Spleen (tissue), 7 donors: ENCODE measurements around the gene SNX32.

Experiments used
- POLR2A ChIP-seq, 3 donors: fragments of 450-650 bp; IDR thresholded peaks; one replicate each; pipeline ENCODE4 v1.5.1; 2017; ENCODE audit warnings: antibody characterized with exemption in 3 of 3, mild to moderate bottlenecking in 1 of 3
- TF ChIP-seq, protein P1 (sequence below), 11 experiments: fragments of 200-600 bp in 7 of 11; fragments of 450-650 bp in 4 of 11; sonication (generic) in 4 of 11; IDR thresholded peaks in 8 of 11; conservative IDR thresholded peaks in 3 of 11; 1 replicate in 7 of 11; 2 replicates in 4 of 11; pipeline versions ENCODE4 v1.4.0 to v1.8.0; 2016 to 2021; ENCODE audit warnings: antibody characterized with exemption in 11 of 11, inconsistent platforms in 4 of 11, mild to moderate bottlenecking in 1 of 11
- donor health status: DM: no; HTN: no; CAD: no; lungs with moderate emphysema.
- donor health status: DM: no; HTN: no; CAD: no.
- donor health status: DM: no; HTN: no; CAD: no.

DNA sequence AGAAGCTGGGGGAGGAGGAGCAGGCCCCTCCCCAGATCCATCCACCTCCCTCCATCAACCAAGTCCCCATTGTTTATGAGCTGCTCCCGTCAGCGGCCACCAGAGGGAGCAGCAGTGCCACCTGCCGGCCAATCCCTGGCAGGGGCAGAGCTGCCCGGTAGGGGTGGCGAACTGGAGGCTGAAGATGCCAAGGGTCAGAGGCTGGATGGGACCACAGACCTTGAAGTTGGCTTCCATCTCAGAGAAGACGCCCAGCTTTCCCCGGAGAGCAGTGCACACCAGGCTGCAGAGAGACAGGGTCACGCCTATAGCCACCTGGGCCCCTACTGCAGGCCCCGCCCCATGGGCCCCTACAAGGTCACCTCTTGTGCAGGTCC lies 50.9 kb downstream of the SNX32 start:
- TF ChIP-seq, protein P1, sequence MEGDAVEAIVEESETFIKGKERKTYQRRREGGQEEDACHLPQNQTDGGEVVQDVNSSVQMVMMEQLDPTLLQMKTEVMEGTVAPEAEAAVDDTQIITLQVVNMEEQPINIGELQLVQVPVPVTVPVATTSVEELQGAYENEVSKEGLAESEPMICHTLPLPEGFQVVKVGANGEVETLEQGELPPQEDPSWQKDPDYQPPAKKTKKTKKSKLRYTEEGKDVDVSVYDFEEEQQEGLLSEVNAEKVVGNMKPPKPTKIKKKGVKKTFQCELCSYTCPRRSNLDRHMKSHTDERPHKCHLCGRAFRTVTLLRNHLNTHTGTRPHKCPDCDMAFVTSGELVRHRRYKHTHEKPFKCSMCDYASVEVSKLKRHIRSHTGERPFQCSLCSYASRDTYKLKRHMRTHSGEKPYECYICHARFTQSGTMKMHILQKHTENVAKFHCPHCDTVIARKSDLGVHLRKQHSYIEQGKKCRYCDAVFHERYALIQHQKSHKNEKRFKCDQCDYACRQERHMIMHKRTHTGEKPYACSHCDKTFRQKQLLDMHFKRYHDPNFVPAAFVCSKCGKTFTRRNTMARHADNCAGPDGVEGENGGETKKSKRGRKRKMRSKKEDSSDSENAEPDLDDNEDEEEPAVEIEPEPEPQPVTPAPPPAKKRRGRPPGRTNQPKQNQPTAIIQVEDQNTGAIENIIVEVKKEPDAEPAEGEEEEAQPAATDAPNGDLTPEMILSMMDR (IDR thresholded peaks at IDR 0.05 in 8 of 11, conservative IDR thresholded peaks at IDR 0.05 in 3 of 11), result peak; percentile 98 to 100 (median 99)
- TF ChIP-seq POLR2A (IDR thresholded peaks at IDR 0.05), result no peak
